HG03520 (cell line): ENCODE results near the gene ATXN7L1.
"Not testable (repeated sequence)": the region's sequence is repeated elsewhere in the genome, so short reads cannot be mapped to it uniquely, and the experiment has no call there.

Experiments used
- ATAC-seq: cut with Tn5 transposase; IDR thresholded peaks from one replicate; pipeline ENCODE4 v1.9.1; 2021; ENCODE audit warnings: mild to moderate bottlenecking, moderate library complexity; ENCODE audit not compliant: unreplicated experiment

The ATXN7L1 gene

DNA sequence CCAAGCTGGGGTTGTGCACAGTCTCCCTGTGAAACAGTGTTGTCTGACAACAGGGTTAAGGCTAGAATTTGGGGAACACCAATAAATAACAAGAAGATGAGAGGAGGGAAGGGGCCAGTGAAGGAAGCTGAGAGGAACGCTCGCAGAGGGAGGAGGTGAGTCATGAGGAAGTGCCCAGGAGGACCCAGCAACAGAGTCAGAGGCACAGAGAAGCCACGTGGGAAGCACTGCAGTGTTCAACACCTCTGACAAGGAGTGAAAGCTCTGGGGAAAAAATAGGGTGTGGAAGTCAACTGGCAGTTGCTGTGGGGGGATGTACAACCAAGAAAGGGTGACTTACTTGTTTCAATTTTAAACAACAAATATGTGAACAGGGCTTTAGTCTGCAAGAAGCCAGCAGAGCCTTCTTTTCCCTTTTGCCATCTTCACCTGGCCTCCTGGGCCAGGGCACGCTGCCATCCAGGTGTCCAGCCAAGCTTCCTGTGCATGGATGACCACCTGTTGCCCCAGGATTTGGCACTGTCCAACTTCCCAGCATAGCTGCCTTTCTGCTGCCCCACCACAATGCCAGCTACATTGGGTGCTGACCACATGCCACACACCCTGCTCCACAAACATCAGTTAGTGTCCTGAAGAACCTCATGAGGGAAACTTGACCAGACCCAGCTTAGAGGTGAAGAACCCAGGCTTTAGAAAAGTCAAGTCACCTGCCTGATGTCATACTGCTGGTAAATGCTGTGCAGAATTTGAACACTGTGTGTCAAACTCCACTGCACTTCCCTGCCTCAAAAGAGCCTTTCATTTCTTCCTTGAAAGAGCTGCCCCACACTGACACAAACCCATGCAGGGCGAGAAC lies 69.6 kb downstream of the ATXN7L1 start:
- peak; percentile 23 for ATAC-seq

DNA sequence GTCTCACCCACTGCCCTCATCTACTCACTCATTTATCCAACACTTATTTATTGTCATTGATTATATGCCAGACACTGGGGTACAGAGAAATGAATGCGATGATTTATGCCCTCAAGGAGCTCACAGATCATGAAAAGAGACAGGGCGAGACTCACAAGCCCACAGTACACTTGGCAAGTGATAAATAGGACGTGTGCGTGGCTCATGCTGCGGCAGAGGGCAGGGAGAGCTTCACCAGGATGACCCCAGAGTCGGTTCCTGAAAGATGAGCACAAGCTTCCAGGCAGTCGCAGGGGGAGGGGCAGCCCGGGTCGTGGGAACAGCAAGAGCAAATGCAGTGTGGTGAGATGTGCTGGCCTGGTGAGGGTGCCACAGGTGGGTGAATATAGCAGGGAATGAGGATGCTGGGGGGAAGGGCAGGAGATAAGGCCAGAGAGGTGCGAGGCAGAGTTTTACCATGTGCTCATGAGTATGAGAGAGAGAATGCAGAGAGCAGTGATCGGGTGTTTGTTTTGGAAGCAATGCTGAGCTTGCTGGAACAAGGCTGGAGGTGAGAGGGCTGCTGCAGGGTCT lies 70.9 kb downstream of the ATXN7L1 start:
- ATAC-seq: no peak

- no peak for ATAC-seq
Measured at GRCh38 chr7:105803429-105803736, 73.0 kb downstream of the ATXN7L1 start.

DNA sequence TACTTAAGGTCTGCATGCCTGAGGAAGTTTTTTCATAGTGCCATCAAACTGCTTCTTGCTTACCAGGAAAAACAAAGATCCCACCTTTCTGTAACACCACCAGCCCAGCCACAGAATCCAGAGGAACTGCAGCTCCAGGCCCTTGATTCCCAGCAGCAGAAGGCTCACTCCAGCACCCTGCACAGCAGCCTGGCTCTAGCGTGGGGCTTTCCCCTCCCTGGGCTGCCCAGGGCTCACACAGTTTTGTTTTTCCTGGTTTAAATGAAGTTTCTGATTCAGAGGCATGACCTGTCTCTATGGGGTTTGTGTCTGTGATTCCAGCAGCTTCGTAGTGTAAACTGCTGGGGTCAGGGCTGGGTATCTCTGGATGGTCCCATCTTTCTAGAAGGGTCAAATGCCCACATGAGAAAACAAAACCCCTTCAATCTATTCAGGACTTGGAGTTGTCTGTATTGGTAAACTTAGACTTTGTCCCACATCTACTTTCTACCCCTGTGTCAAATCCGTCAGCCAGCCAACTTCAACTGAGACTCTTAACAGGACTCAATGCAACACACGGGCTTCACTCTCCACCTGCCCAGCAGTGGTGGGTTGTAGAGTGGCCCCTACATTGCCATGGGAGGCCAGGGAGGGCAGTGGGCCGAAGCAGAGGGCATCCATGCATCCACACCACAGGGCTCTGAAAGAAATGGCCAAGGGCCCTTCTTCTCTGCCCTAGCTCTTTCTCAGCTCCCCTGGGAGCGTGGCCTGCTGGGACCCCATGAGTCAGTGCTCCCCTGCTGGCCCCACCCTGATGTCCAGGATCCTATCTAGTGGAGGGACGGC lies 73.6 kb downstream of the ATXN7L1 start:
- ATAC-seq: no peak

- ATAC-seq: no peak
Measured at GRCh38 chr7:105800849-105801534, 75.4 kb downstream of the ATXN7L1 start.

DNA sequence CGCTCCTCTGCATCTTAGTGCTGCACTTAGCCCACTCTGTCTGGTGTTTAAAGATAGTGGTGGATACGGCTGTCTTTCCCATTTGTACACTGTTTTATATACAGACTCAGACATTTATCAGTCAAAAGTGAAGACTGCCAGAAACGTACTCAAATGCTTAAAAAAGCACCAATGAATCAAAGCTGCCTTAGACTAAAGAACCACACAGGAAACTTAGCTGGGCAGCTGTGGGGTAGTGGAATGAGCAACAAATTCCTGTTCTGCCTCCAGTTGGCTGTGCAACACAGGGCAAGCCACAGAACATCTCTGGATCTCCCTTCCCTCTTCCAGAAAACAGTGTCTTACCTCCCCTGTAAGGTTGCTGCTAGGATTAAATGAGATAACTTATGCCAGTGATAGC lies 76.0 kb downstream of the ATXN7L1 start:
- ATAC-seq: no peak

DNA sequence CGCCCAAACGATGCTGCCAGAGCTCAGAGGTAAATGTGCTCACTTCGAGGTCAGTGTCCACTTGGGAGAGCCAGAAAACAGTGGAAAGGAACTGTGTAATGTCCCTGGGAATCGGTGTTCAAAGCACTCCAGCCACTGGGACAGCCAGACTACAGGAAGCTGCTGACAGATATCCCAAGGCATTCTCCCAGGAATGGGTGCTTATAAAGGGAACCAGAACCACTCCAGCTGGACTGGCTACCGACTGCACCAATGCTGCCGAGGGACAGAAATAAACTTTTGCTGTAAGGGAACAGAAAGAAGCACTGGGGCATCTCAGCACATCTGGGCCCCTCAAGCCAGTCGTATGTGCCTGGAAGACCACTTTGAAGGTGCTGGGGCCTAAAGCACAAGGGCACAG lies 76.7 kb downstream of the ATXN7L1 start:
- no peak for ATAC-seq

GRCh38 chr7:105799006-105799405 lies 77.4 kb downstream of the ATXN7L1 start:
- ATAC-seq: no peak

GRCh38 chr7:105797652-105798051 lies 78.7 kb downstream of the ATXN7L1 start:
- ATAC-seq: no peak

DNA sequence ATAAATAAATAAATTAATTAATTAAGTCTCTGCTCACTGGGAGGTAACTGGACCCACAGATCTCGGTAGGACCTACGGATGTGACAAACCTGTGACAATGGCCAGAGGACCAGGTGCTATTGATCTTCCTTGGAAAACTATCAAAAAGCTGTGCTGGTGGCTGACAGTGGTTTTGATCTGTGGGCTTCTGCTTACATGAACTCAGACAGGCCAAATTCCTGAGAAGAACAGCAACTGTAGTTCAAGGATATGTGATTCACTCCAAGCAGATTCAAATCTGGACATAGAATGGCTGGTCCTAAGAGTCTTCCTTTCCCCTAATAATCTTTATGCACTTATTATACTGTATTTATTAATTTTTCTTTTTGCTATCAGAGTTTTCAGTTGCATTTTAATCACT lies 80.0 kb downstream of the ATXN7L1 start:
- no peak for ATAC-seq

GRCh38 chr7:105794741-105795729 lies 81.4 kb downstream of the ATXN7L1 start:
- no peak for ATAC-seq

GRCh38 chr7:105792488-105793370 lies 83.7 kb downstream of the ATXN7L1 start:
- no peak for ATAC-seq

GRCh38 chr7:105791926-105792325 lies 84.5 kb downstream of the ATXN7L1 start:
- no peak for ATAC-seq

- ATAC-seq: no peak
Measured at GRCh38 chr7:105790996-105791395, 85.4 kb downstream of the ATXN7L1 start.

DNA sequence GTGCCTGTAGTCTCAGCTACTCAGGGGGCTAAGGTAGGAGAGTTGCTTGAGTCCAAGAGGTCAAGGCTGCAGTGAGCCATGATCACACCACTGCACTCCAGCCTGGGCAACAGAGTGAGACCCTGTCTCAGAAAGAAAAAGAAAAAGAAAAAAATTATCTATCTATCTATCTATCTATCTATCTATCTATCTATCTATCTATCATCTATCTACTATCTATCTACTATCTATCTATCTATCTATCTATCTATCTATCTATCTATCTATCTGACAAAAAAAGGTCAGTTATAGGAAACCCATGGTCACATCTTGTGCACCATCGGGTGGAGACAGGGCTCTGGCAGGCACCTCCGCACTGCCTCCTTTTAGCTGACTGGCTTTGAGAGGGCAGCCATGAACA lies 85.9 kb downstream of the ATXN7L1 start:
- ATAC-seq: not testable (repeated sequence)

DNA sequence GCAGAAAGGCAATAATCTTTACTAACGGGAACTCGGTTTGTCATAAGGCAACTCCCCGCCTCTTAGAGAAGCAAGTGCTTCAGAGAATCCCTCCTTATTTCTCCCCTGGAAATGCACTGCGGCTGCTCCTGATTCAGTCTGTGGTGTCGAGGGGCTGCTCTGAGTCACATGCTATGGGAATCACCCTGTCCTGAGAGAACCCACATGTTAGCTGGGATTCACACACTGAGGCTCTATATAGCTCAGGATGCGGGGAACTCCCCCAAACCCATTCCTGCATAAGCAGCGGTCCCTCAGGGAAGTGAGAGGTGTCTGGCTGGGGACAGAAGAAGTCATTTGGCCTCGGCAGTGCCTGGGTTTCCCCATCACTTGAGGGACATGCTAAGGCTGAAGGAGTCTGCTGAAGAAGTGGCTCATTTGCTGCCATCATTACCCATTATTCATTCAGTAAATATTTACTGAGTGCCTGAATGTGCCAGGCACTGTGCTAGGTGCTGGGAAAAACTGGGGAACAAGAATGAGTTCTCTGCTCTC lies 87.5 kb downstream of the ATXN7L1 start:
- no peak for ATAC-seq

- ATAC-seq: no peak
Measured at GRCh38 chr7:105788356-105788755, 88.0 kb downstream of the ATXN7L1 start.

GRCh38 chr7:105787793-105788192 lies 88.6 kb downstream of the ATXN7L1 start:
- ATAC-seq: no peak
